HG03565 (cell line): ENCODE measurements around the gene CEP78.
A peak's percentile ranks its signal among the peaks of the same experiment; 100 is the strongest.
"Not testable (repeated sequence)": the region's sequence is repeated elsewhere in the genome, so short reads cannot be mapped to it uniquely, and the experiment has no call there.

Experiments used
- ATAC-seq: cut with Tn5 transposase; IDR thresholded peaks from one replicate; pipeline ENCODE4 v1.9.1; 2021; ENCODE audit warnings: mild to moderate bottlenecking, moderate library complexity; ENCODE audit not compliant: unreplicated experiment

Gene CEP78

GRCh38 chr9:78280982-78281668 is 45.2 kb downstream of the CEP78 start:
- ATAC-seq, result no peak

DNA sequence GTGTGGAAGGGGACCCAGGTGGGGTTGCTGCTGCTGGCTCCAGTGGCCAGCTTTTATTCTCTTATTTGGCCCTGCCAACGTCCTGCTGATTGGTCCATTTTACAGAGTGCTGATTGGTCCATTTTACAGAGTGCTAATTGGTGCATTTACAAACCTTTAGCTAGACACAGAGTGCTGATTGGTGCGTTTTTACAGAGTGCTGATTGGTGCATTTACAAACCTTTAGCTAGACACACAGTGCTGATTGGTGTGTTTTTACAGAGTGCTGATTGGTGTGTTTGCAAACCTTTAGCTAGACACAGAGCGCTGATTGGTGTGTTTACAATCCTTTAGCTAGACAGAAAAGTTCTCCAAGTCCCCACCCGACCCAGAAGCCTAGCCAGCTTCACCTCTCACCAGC is 48.3 kb downstream of the CEP78 start:
- not testable (repeated sequence) for ATAC-seq

GRCh38 chr9:78286125-78286524 is 50.2 kb downstream of the CEP78 start:
- ATAC-seq, result no peak

GRCh38 chr9:78286946-78287388 is 51.1 kb downstream of the CEP78 start:
- no peak for ATAC-seq

- ATAC-seq, result no peak
Measured at GRCh38 chr9:78288214-78288892, 52.5 kb downstream of the CEP78 start.

GRCh38 chr9:78289474-78289873 is 53.6 kb downstream of the CEP78 start:
- ATAC-seq, result no peak

DNA sequence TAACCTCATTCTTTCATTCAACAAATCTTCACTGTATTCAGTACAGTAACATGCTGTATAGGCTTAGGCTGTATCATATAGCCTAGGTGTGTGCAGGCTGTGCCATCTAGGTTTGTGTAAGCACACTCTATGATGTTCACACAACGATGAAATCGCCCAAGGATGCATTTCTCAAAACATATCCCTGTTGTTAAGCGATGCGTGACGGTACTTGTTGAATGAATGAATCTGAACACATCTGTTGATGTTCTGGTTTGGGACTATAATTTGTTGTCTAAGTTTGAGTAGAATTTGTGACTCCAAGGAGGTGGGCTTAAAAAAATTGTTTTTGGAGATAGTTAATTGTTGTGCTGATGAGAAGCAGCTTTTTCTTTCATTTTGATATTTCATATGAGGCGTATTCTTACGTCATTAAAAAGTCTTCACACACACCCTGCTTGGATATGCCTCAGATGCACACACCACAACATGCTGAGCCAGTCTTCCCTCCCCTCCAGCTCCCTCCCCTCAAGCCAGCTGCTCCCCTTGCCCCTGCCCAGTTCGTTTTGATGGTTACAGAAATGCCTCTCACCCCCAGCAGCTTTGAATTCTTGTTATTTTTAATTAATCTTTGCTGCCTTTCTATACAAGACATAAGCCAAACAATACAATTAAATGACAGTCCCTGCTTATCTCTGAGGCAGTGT is 55.5 kb downstream of the CEP78 start:
- no peak for ATAC-seq

GRCh38 chr9:78292026-78292425 is 56.2 kb downstream of the CEP78 start:
- no peak for ATAC-seq

GRCh38 chr9:78292716-78293497 is 57.0 kb downstream of the CEP78 start:
- no peak for ATAC-seq

DNA sequence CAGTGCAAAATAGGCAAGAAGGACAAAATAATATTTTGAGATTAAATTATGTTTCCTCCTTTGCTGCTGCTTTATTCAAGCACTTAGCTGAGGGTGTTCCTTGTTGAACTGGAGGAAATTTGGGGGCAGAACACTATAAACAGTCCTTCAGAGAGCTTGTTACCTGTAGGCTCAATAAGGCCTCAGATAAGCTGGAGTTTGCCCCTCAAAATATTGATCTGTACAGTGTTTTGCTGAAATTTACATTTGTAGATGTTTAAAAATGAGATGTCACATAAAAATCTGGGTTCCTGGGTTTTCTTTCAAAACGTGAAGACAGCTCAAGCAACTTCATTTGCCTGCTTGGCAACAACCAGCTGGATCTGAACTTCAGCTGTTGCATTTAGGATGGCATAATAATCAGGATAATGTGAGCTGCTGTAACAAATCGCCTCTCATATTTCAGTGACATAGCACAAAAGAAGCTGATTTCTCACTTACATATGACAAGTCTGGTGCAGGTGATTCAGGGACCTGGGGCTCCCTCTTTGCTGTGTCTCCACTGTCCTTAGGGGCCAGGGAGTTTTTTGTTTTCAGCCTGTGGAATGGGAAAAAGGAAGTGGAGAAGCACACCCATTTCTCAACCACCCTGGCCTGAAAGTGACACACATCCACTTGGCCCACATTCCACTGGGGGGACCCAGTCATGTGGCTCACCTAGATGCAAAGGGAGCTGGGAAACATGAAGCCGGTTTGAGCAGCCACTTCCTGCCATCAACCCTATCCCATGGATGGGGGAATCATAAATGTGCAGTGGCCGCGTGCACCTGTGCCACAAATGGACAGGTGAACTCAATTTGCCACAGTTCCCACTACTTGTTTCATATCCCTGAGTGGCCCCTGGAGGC is 58.7 kb downstream of the CEP78 start:
- no peak for ATAC-seq

- ATAC-seq, result no peak
Measured at GRCh38 chr9:78295177-78295575, 59.3 kb downstream of the CEP78 start.

- no peak for ATAC-seq
Measured at GRCh38 chr9:78295731-78296130, 59.9 kb downstream of the CEP78 start.

- ATAC-seq, result no peak
Measured at GRCh38 chr9:78296201-78296892, 60.5 kb downstream of the CEP78 start.

DNA sequence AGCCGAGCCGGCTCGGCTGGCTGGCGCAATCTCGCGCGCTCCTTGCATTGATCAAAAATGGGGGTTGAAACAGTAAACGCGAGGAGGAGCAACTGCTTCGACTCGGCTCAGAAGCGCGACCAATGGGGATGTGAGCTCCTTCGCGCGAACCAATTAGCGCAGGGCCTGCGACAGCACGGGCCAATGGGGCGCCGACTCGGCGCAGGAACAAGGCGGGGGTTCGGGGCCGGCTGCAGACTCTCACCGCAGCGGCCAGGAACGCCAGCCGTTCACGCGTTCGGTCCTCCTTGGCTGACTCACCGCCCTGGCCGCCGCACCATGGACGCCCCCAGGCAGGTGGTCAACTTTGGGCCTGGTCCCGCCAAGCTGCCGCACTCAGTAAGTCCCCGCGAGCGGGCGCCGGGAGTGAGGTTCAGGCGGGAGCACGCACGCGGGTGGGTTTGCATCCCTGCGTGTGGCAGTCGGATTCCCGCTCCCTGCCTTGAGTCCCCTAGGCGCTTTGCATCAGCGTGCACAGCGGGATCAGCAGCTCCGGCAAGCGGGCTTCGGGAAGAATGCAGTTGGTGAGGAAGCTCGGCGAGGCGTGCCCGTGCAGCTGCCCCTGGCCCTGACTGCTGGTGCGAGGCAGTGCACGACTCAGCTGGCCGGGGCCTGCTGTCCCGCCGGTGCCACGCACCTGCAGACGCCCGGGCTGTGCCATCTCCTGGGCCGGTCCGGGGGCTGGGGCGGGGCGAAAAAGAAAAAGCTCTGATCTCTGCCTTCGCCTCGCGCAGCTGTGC is 61.2 kb downstream of the CEP78 start, which contains the start of gene PSAT1:
Gene PSAT1 (plus strand): TSS at position 233 of the 779 bp plus-strand sequence. CDS start 86 bp downstream, at position 319.
- peak; percentile 99 for ATAC-seq

- ATAC-seq, result peak; percentile 34
Measured at GRCh38 chr9:78297672-78297961, 61.7 kb downstream of the CEP78 start.

DNA sequence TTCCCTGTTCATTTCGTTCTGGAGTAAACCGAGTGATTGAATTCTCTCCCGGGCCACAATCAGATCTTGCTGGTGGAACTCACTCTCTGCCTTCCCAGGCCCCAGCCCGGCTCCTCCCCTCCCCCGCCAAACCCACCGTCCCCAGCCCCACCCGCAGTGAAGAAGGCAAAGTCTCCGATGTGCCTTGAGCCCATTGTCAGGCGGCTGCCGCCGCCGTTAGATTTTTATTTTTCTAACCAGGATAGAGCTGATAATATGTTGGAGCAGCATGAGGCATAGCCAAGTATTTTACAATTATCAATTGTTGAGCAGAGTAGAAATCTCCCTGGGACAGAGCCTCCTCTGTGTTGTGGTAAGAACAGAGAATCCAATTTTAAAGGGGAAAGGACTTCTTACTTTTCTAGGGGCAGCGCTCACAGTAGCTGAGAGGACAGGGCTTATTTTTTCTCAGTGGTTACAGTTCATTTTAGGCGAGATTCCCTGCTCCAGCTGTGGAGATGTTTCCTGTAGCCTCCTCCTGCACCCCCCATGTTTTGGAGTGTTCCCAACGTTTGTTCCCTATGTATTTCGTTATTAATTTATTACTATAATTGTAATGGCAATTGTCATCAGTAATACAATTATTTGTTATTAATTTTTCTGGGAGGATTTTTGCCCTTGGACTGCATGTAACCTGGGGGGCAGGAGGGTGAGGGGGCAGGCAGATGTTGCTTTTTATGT is 62.3 kb downstream of the CEP78 start:
- no peak for ATAC-seq

DNA sequence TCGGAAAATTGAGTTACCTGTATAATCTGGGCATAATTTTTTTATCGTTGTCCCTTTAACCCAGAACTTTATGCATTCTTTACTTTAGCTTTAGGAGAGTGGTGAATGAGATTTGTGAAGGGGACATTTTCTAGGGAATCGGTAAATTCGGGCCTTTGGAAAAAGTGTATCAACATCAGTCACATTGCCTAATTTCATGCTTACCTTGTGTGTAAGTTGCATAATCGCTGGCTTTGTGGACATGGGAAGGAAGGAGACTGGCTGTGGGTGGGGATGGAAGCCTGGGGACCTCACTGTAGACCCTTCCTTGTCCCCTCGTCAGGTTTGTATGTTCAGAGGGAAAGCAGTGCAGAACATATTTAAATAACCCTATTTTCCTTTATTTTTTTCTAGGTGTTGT is 64.3 kb downstream of the CEP78 start:
- no peak for ATAC-seq

DNA sequence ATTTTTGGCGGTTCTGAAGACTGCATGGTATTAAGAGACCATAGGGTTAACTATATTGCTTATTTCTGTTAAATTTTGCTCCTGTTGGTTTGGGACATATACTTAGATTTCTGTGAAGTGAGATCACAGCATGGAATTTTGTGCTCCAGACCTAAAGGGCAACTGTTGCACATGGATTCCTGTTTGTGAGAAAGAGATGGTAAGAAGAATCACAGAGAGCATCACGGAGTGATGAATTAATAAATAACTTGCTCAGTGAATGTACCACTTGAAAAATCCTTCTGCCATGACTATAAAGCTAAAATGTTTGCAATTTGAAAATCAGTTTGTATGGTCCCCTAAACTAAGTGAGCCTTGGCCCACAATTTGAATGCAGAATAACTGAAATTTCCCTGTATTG is 65.6 kb downstream of the CEP78 start:
- no peak for ATAC-seq
